Lower lobe of right lung (tissue), 2 donors: ENCODE measurements around the gene PRKAR1B. TPM values are rescaled to one million over a fixed set of nuclear protein-coding genes. Genes with fewer than 3 reads are reported as not detected.
A peak's percentile ranks its signal among the peaks of the same experiment; 100 is the strongest.

Source experiments
- ATAC-seq, 2 donors: fragments of 200-7000 bp; cut with Tn5 transposase; one replicate each; pipeline ENCODE4 v1.9.1; 2020 to 2022; ENCODE audit warnings: mild to moderate bottlenecking in 2 of 2, moderate library complexity in 2 of 2
- DNase-seq: peaks from one replicate; pipeline ENCODE4 v3.0.0-alpha.2; 2020
- H3K27ac ChIP-seq: fragments of 200-600 bp; one replicate; pipeline ENCODE4 v1.8.0; 2022
- H3K27me3 ChIP-seq: fragments of 200-600 bp; one replicate; pipeline ENCODE4 v1.8.0; 2022; ENCODE audit warnings: low read depth
- H3K36me3 ChIP-seq: fragments of 200-600 bp; one replicate; pipeline ENCODE4 v1.8.0; 2022; ENCODE audit warnings: mild to moderate bottlenecking
- H3K4me1 ChIP-seq: fragments of 200-600 bp; one replicate; pipeline ENCODE4 v1.8.0; 2022
- H3K4me3 ChIP-seq: fragments of 200-600 bp; one replicate; pipeline ENCODE4 v1.8.0; 2022; ENCODE audit warnings: mild to moderate bottlenecking
- H3K9me3 ChIP-seq: fragments of 200-600 bp; one replicate; pipeline ENCODE4 v1.8.0; 2022
- intact Hi-C: fragments of 100-400 bp; cut with DNase I; formaldehyde crosslinking; loops from one replicate; pipeline ENCODE4 v1.11.0; 2022
- total RNA-seq: library from RNA; stranded (reverse); fragmentation: NEBNext Ultra II Directional; extraction: Animal tissue kit (Norgen Biotek cat#: 25700); gene quantifications from one replicate; pipeline ENCODE4 v1.2.1, GENCODE V29; 2021
- TF ChIP-seq, protein P1 (sequence below): fragments of 200-600 bp; IDR thresholded peaks from one replicate; pipeline ENCODE4 v1.8.0; 2022; ENCODE audit warnings: antibody characterized with exemption, mild to moderate bottlenecking
- donor health status: DM: no; HTN: yes; CAD: no; lungs with severe emphysema.

Gene PRKAR1B
- total RNA-seq, 1 donor from 2014 or later: 16.8 TPM

DNA sequence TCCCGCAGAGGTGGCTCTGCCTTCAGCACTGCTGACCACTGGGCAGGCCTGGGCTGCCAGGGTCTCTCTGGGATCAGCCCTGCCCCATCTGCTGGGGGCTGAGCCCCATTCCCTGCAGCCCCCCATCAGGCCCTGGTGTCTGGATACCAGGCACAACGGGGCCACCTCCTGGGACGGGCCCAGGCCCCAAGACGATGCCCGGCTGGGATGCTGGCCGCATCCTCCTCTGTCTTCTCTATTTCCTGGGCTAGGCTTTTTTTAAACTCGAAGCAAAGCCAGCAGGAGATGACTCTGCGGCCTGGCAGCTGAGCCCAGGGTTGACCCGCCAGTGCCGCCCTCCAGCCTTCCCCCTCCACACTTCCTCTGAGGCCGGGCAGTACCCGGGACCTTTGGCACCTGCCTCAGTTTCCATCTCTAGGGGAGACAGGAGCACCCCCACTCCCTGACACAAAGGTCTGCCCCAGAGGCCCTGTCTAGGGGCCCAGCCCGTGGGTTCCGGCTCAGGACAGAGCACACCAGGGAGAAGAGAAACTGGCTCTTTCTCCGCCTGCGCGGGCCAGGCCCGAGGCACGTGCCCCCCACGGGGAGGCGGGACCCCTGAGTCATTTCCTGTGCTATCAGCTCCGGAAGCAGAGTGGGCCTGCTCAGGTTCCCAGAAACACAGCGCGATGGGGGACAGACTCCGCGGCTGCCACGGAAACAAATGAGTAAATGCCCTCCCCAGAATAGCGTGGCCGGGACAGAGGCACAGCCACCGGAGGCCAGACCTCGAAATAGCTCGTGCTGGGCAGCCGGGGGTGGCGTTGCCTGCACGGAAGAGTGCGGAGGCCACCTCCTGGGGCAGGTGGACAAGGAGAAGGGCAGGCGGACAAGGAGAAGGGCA is 122.8 kb downstream of the PRKAR1B start:
- ATAC-seq: peak; percentile 82 to 90
- DNase-seq: peak; percentile 88
- intact Hi-C loops: no loop called here
- Histone ChIP-seq H3K27ac (peak overlapping the region; percentile 91), H3K4me3 (peak overlapping the region; percentile 40), H3K36me3 (no peaks in the 10 kb centered on the region), H3K27me3 (no peaks in the 10 kb centered on the region), H3K4me1 (peaks cover 54% of the 10 kb centered on the region), H3K9me3 (no peaks in the 10 kb centered on the region)
- TF ChIP-seq, protein P1, sequence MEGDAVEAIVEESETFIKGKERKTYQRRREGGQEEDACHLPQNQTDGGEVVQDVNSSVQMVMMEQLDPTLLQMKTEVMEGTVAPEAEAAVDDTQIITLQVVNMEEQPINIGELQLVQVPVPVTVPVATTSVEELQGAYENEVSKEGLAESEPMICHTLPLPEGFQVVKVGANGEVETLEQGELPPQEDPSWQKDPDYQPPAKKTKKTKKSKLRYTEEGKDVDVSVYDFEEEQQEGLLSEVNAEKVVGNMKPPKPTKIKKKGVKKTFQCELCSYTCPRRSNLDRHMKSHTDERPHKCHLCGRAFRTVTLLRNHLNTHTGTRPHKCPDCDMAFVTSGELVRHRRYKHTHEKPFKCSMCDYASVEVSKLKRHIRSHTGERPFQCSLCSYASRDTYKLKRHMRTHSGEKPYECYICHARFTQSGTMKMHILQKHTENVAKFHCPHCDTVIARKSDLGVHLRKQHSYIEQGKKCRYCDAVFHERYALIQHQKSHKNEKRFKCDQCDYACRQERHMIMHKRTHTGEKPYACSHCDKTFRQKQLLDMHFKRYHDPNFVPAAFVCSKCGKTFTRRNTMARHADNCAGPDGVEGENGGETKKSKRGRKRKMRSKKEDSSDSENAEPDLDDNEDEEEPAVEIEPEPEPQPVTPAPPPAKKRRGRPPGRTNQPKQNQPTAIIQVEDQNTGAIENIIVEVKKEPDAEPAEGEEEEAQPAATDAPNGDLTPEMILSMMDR: no peak

DNA sequence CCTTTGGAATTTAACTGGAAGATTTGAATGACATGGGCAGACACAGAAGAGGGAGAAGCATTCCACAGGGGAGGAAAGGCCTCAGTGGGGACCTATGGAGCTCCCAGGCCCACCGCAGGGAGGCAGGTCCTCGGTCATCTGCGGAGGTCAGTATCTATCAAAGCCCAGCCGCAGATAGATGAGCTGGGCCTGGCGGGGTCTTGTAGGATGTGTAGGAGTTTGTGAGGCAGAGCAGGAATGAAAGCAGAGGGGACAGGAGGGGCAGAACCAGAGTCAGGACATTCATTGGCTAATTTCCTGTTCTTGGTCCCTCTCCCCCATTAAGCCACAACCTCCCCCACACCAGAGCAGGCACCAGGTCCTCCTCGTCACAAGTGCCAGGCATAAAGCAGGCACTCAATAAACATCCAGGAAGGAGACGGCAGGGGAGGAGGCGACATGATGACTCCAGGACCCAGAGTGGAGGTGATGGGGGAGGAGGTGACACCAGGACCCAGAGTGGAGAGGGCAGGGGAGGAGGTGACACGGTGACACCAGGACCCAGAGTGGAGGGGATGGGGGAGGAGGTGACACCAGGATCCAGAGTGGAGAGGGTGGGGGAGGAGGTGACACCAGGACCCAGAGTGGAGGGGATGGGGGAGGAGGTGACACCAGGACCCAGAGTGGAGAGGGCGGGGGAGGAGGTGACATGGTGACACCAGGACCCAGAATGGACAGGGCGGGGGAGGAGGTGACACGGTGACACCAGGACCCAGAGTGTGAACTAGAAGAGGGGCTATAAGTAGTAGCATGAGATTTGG is 123.7 kb downstream of the PRKAR1B start:
- intact Hi-C loops: no loop called here

DNA sequence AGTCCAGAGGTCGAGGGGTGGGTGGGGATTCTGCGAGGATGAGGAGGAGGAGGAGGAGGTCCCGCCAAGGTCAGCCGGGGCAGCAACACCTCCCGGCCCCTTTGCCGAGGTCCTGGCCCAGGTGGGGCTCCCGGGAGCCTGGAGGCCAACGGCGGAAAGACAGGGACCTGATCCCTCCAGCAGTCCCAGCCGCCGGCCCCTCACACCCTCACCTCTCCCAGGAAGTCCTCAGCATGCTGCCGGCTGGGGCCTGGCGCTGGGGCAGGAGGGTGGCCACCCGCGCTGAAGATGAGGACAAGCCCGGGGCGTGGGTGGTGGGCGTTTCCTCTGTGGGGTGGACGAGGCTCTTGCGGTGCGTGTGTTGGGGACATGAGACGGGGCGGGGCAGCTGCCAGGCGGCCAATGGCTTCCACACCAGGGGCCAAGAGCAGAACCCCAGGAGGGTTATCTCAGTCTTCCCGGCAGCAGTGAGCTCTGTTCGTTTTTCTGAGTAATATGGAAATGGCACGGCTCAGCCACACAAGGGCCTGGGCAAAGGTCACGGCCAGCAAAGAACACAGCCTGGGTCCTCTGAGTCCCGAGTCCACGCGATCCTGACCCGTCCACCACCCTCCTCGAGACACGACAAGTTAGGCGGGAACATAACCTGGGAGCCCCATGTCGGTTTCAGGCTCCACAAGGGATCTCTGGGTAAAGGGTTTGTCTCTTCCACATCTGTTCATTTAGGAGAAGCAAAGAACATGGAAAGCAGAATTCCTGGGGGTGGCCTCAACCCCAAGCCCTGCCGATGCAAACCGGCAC is 124.5 kb downstream of the PRKAR1B start:
- DNase-seq: peak; percentile 76
- intact Hi-C loops: no loop called here
- no peaks in the 10 kb centered on the region for H3K36me3 ChIP-seq
- ATAC-seq: peak; percentile 39 to 48
- H3K9me3 ChIP-seq: no peaks in the 10 kb centered on the region
- TF ChIP-seq, protein P1: no peak
- H3K4me3 ChIP-seq: peak overlapping the region; percentile 25
- H3K27me3 ChIP-seq: no peaks in the 10 kb centered on the region
- H3K27ac ChIP-seq: peak overlapping the region; percentile 91
- peaks cover 42% of the 10 kb centered on the region for H3K4me1 ChIP-seq

More for the DNA sequence above, 123.7 kb downstream of the PRKAR1B start:
- Histone ChIP-seq H3K4me3 (no peak overlapping the region), H3K36me3 (no peaks in the 10 kb centered on the region), H3K27ac (peak overlapping the region; percentile 91), H3K4me1 (peaks cover 50% of the 10 kb centered on the region), H3K9me3 (no peaks in the 10 kb centered on the region), H3K27me3 (no peaks in the 10 kb centered on the region)
- ATAC-seq: no peak
- TF ChIP-seq, protein P1: no peak
- no peak for DNase-seq

DNA sequence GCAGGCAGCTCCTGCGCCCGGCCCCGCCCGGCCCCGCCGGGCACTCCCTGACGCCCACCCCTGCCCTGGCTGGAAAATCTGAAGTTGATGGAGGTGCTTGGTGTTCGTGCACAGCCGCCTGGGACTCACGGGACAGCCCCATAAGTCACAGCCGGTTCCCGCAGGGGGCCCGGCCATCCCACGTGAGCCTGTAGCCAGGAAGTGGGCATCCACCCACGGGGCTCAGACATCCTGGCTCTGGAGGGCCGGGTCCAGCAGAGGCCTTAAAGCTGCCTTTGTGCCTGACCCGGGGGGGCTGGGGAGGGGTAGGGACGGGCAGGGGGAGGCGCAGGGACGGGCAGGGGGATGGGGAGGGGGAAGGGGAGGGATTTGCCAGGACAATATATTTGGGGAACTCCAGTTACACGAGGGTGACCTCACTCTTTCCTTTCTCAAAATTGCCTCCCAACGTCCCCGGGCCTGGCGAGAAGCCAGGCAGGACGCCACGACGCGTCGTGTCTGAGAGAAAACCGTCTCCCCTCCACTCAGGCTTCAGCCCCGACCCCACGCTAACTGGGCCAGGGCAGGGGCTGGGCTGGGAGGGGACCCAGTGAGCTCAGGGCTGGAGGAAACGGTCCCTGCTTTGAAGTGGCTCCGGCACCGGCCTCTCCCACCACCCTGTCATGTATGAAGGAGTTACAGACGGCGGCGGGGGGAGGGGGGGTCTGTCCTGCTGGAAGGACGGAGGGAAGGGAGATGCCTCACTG is 125.3 kb downstream of the PRKAR1B start:
- intact Hi-C loops: no loop called here
- H3K27ac ChIP-seq: peak overlapping the region; percentile 91
- peak overlapping the region; percentile 25 for H3K4me3 ChIP-seq
- peaks cover 41% of the 10 kb centered on the region for H3K4me1 ChIP-seq
- H3K27me3 ChIP-seq: no peaks in the 10 kb centered on the region
- H3K36me3 ChIP-seq: no peaks in the 10 kb centered on the region
- H3K9me3 ChIP-seq: no peaks in the 10 kb centered on the region
- ATAC-seq (peak; percentile 46 to 61), DNase-seq (peak; percentile 75)
- TF ChIP-seq, protein P1: no peak
